H9 (cell line): ENCODE data around the gene LSMEM2. TPM values are rescaled to one million over a fixed set of nuclear protein-coding genes. Genes with fewer than 3 reads are reported as not detected.

Source experiments
- DNase-seq: peaks from one replicate; pipeline ENCODE4 v3.0.0-alpha.2; 2017
- H2AFZ ChIP-seq: one replicate; pipeline ENCODE4 v1.6.1; 2013; ENCODE audit warnings: mild to moderate bottlenecking, low read length, control low read depth, moderate library complexity
- H2AK5ac ChIP-seq: 2 replicates; pipeline ENCODE4 v1.6.1; 2013; ENCODE audit warnings: low read length, control low read depth, mixed read lengths; ENCODE audit not compliant: insufficient read length
- H2BK120ac ChIP-seq: one replicate; pipeline ENCODE4 v1.6.1; 2013; ENCODE audit warnings: low read depth, mild to moderate bottlenecking, low read length, control low read depth, inconsistent platforms; ENCODE audit not compliant: poor library complexity, severe bottlenecking
- H2BK12ac ChIP-seq: 2 replicates; pipeline ENCODE4 v1.6.1; 2013; ENCODE audit warnings: low read length, control low read depth, mixed read lengths, low read depth; ENCODE audit not compliant: insufficient read length
- H2BK15ac ChIP-seq: 2 replicates; pipeline ENCODE4 v1.6.1; 2013; ENCODE audit warnings: low read depth, low read length, control low read depth
- H2BK20ac ChIP-seq: one replicate; pipeline ENCODE4 v1.6.1; 2013; ENCODE audit warnings: low read depth, mild to moderate bottlenecking, low read length, control low read depth, inconsistent platforms; ENCODE audit not compliant: poor library complexity, severe bottlenecking
- H2BK5ac ChIP-seq: 2 replicates; pipeline ENCODE4 v1.6.1; 2013; ENCODE audit warnings: low read length, control low read depth, mixed read lengths; ENCODE audit not compliant: insufficient read length
- H3K14ac ChIP-seq: 2 replicates; pipeline ENCODE4 v1.6.1; 2013; ENCODE audit warnings: low read length, control low read depth; ENCODE audit not compliant: insufficient read depth
- H3K18ac ChIP-seq: 2 replicates; pipeline ENCODE4 v1.6.1; 2013; ENCODE audit warnings: low read depth, mild to moderate bottlenecking, mixed read lengths, low read length, control low read depth; ENCODE audit not compliant: insufficient read length
- H3K23ac ChIP-seq: 2 replicates; pipeline ENCODE4 v1.6.1; 2013; ENCODE audit warnings: low read length, control low read depth, mixed read lengths, low read depth; ENCODE audit not compliant: insufficient read length
- H3K23me2 ChIP-seq: 2 replicates; pipeline ENCODE4 v1.6.1; 2013; ENCODE audit warnings: low read depth, mild to moderate bottlenecking, mixed read lengths, low read length, control low read depth; ENCODE audit not compliant: insufficient read length, poor library complexity, severe bottlenecking
- H3K27ac ChIP-seq: 2 replicates; pipeline ENCODE4 v1.5.1; 2013; ENCODE audit warnings: low read length, control low read depth, mixed read lengths, low read depth; ENCODE audit not compliant: insufficient read length
- H3K27me3 ChIP-seq: 2 replicates; pipeline ENCODE4 v1.6.1; 2013; ENCODE audit warnings: low read length, control low read depth, inconsistent platforms; ENCODE audit not compliant: insufficient read depth
- H3K4ac ChIP-seq: 2 replicates; pipeline ENCODE4 v1.6.1; 2013; ENCODE audit warnings: low read depth, mild to moderate bottlenecking, control low read depth, inconsistent platforms, low read length, moderate library complexity
- H3K4me1 ChIP-seq: 2 replicates; pipeline ENCODE4 v1.6.1; 2013; ENCODE audit warnings: low read length, control low read depth, inconsistent platforms; ENCODE audit not compliant: insufficient read depth
- H3K4me2 ChIP-seq: 2 replicates; pipeline ENCODE4 v1.6.1; 2013; ENCODE audit warnings: low read length, control low read depth, mixed read lengths; ENCODE audit not compliant: insufficient read length, insufficient read depth
- H3K56ac ChIP-seq: 2 replicates; pipeline ENCODE4 v1.6.1; 2013; ENCODE audit warnings: low read depth, mild to moderate bottlenecking, mixed read lengths, low read length, control low read depth; ENCODE audit not compliant: insufficient read length
- H3K79me1 ChIP-seq: 2 replicates; pipeline ENCODE4 v1.6.1; 2013; ENCODE audit warnings: low read depth, mild to moderate bottlenecking, moderate library complexity, low read length, control low read depth, inconsistent platforms; ENCODE audit not compliant: insufficient read depth, poor library complexity, severe bottlenecking
- H3K79me2 ChIP-seq: 2 replicates; pipeline ENCODE4 v1.6.1; 2013; ENCODE audit warnings: low read length, control low read depth, inconsistent platforms; ENCODE audit not compliant: insufficient read depth
- H3K9ac ChIP-seq: 2 replicates; pipeline ENCODE4 v1.6.1; 2013; ENCODE audit warnings: low read length, control low read depth, mixed read lengths; ENCODE audit not compliant: insufficient read length; ENCODE audit errors: extremely low read depth
- H3K9me3 ChIP-seq: one replicate; pipeline ENCODE4 v1.6.1; 2013; ENCODE audit warnings: low read depth, low read length, inconsistent platforms; ENCODE audit not compliant: control insufficient read depth
- H3T11ph ChIP-seq: one replicate; pipeline ENCODE4 v1.6.1; 2013; ENCODE audit warnings: mild to moderate bottlenecking, low read length, control low read depth, inconsistent platforms
- H4K20me1 ChIP-seq: one replicate; pipeline ENCODE4 v1.6.1; 2013; ENCODE audit not compliant: control insufficient read depth, insufficient read length, insufficient read depth
- H4K5ac ChIP-seq: 2 replicates; pipeline ENCODE4 v1.6.1; 2013; ENCODE audit warnings: low read depth, mild to moderate bottlenecking, mixed read lengths, low read length, control low read depth; ENCODE audit not compliant: insufficient read length
- H4K8ac ChIP-seq: replicated peaks from 2 replicates; pipeline ENCODE4 v1.6.1; 2013; ENCODE audit warnings: low read length, control low read depth, mixed read lengths, low read depth; ENCODE audit not compliant: insufficient read length
- H4K91ac ChIP-seq: 2 replicates; pipeline ENCODE4 v1.6.1; 2013; ENCODE audit warnings: low read depth, mild to moderate bottlenecking, moderate library complexity, mixed read lengths, low read length, control low read depth; ENCODE audit not compliant: insufficient read length
- H3K27ac Mint-ChIP-seq, 3 experiments: 2 replicates in 2 of 3; 3 replicates in 1 of 3; pipeline ENCODE4 v1.8.0; 2020 to 2021; ENCODE audit warnings: mixed read lengths in 3 of 3, mild to moderate bottlenecking in 1 of 3, moderate library complexity in 1 of 3
- H3K27me3 Mint-ChIP-seq: 2 replicates; pipeline ENCODE4 v1.8.0; 2021; ENCODE audit warnings: low read depth, mild to moderate bottlenecking, moderate library complexity, mixed read lengths
- H3K36me3 Mint-ChIP-seq, 3 experiments: 2 replicates in 2 of 3; 3 replicates in 1 of 3; pipeline ENCODE4 v1.8.0; 2020 to 2021; ENCODE audit warnings: low read depth in 3 of 3, mixed read lengths in 3 of 3; ENCODE audit not compliant: insufficient read depth in 1 of 3
- H3K4me1 Mint-ChIP-seq, 2 experiments: 2 replicates each; pipeline ENCODE4 v1.8.0; 2020; ENCODE audit warnings: mixed read lengths in 2 of 2
- H3K4me3 Mint-ChIP-seq, 2 experiments: 2 replicates in 1 of 2; 3 replicates in 1 of 2; pipeline ENCODE4 v1.8.0; 2020 to 2021; ENCODE audit warnings: mild to moderate bottlenecking in 2 of 2, mixed read lengths in 2 of 2, moderate library complexity in 1 of 2
- H3K9me3 Mint-ChIP-seq, 2 experiments: 2 replicates in 1 of 2; 3 replicates in 1 of 2; pipeline ENCODE4 v1.8.0; 2020; ENCODE audit warnings: mild to moderate bottlenecking in 2 of 2, mixed read lengths in 2 of 2, moderate library complexity in 1 of 2
- CTCF ChIP-seq: fragments of 200-600 bp; sonication (generic); conservative IDR thresholded peaks from 3 replicates; pipeline ENCODE4 v1.8.0; 2021; ENCODE audit warnings: antibody characterized with exemption, mild to moderate bottlenecking
- WGBS: extraction: QIAGEN DNeasy Blood & Tissue Kit; methylation state at CpG from one replicate; pipeline ENCODE4 v1.1.7; 2013; ENCODE audit warnings: missing lambda C conversion rate, low lambda C conversion rate, mixed read lengths; ENCODE audit not compliant: insufficient read length; ENCODE audit errors: extremely low coverage; 5-methylcytosine and 5-hydroxymethylcytosine counted together
- total RNA-seq: library from RNA; stranded (reverse); gene quantifications from 2 replicates; pipeline ENCODE4 v1.2.1, GENCODE V29; 2021

The LSMEM2 gene
- total RNA-seq, 1 experiment from 2014 or later = 0.50 TPM

- Histone ChIP-seq H3K4me2 (peak within 1 kb of the TSS; percentile 91), H3K56ac (no peak within 1 kb of the TSS), H3K79me2 (peaks cover 17% of the 10 kb centered on the region; the same call in 1 of the 2 replicates), H3K4me1 (peaks cover 6% of the 10 kb centered on the region; the same call in 1 of the 2 replicates), H3K23me2 (peaks cover 14% of the 10 kb centered on the region), H4K20me1 (no peaks in the 10 kb centered on the region), H4K5ac (no peak within 1 kb of the TSS), H4K91ac (no peak within 1 kb of the TSS), H3K79me1 (peaks cover 6% of the 10 kb centered on the region), H2BK20ac (no peak within 1 kb of the TSS), H3K27ac (no peak within 1 kb of the TSS), H2BK120ac (no peak within 1 kb of the TSS), H3K18ac (no peak within 1 kb of the TSS), H3K27me3 (no peaks in the 10 kb centered on the region), H2BK5ac (no peak within 1 kb of the TSS), H3K14ac (peak within 1 kb of the TSS; percentile 48), H3T11ph (no peak within 1 kb of the TSS), H4K8ac (no peak within 1 kb of the TSS), H2BK15ac (no peak within 1 kb of the TSS), H2AFZ (no peak within 1 kb of the TSS), H2BK12ac (no peak within 1 kb of the TSS), H3K9me3 (no peaks in the 10 kb centered on the region), H2AK5ac (no peak within 1 kb of the TSS), H3K4ac (no peak within 1 kb of the TSS), H3K23ac (no peak within 1 kb of the TSS), H3K9ac (peak within 1 kb of the TSS; percentile 59)
- WGBS = no CpG with 5 or more reads among the region's 75 CpGs
- no peaks in the 10 kb centered on the region; a peak in 1 of 5 replicates for H3K9me3 Mint-ChIP-seq
- peaks cover 2 to 7% (median 4%) of the 10 kb centered on the region in 3 experiments; a peak in 3 of 7 replicates for H3K36me3 Mint-ChIP-seq
- TF ChIP-seq CTCF = no peak
- peak; percentile 99 for DNase-seq
- H3K27me3 Mint-ChIP-seq = peaks cover 8% of the 10 kb centered on the region
- H3K4me3 Mint-ChIP-seq = peak within 1 kb of the TSS; percentile 96 to 99
- H3K4me1 Mint-ChIP-seq = peaks cover 53 to 65% of the 10 kb centered on the region in 2 experiments
- H3K27ac Mint-ChIP-seq = peak within 1 kb of the TSS; percentile 91 to 99 (median 94)
These were observed 43.0 kb upstream of the LSMEM2 start, which contains the start of gene GNAI2 for GRCh38 chr3:50235716-50236483. Gene GNAI2, plus strand, starts transcription at chr3:50236204. Its CDS starts 132 bp downstream, at chr3:50236336.
